ENCODE data around the gene ARRB2. TPM values are rescaled to one million over a fixed set of nuclear protein-coding genes. Genes with fewer than 3 reads are reported as not detected.

Gene ARRB2
- total and polyA plus RNA-seq, 2 donors (not counting 3 experiments of a cell fraction or from before 2014, with no cell fraction given): 18.6 to 21.3 TPM

DNA sequence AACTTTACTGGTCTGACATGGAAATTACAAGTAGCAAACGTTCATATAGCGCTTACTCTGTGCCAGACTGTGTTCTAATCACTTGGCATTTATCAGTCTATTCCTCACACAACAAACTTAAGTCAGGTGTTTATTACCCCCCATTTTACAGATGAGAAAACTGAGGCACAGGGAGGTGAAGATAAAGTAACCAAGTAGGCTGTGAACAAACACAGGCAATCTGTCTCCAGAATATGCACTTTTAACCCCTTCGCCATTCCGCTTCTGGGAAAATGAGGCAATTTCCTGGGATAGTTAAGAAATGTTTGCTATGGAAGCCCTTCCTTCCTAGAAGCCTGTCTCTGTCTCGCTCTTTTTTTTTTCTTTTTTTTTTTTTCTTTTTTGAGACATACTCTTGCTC is 41.5 kb downstream of the ARRB2 start:
- Histone ChIP-seq H3K79me2 (ENCODE audit: control insufficient read depth, insufficient read depth, low read length) (no peaks in the 10 kb centered on the region), H4K20me1 (replicated peaks; ENCODE audit: control insufficient read depth, extremely low read depth, insufficient read depth, low read length) (no peaks in the 10 kb centered on the region), H3K27me3 (ENCODE audit: control insufficient read depth in 2 of 2, insufficient read depth in 2 of 2, low read length in 2 of 2) (peaks cover 14 to 15% of the 10 kb centered on the region in 2 experiments), H2AFZ (ENCODE audit: low read depth, low read length) (no peak overlapping the region), H3K36me3 (ENCODE audit: control insufficient read depth in 2 of 2, extremely low read depth in 1 of 2, insufficient read depth in 2 of 2, low read length in 2 of 2) (no peaks in the 10 kb centered on the region), H3K27ac (ENCODE audit: insufficient read depth, low read depth, low read length) (no peak overlapping the region), H3K9me1 (replicated peaks; ENCODE audit: control insufficient read depth, extremely low read depth, insufficient read depth, low read length) (no peaks in the 10 kb centered on the region), H3K4me3 (replicated peaks in 1 of 3; ENCODE audit: insufficient read depth in 1 of 3, low read depth in 1 of 3, low read length in 3 of 3) (no peak overlapping the region), H3K4me1 (ENCODE audit: control insufficient read depth, extremely low read depth, insufficient read depth, low read length) (peaks cover 8% of the 10 kb centered on the region), H3K4me2 (ENCODE audit: insufficient read depth, low read length) (no peak overlapping the region), H3K9me3 (replicated peaks; ENCODE audit: control insufficient read depth, insufficient read depth, low read length) (no peaks in the 10 kb centered on the region), H3K9ac (replicated peaks; ENCODE audit: extremely low read depth, insufficient read depth, low read length) (no peak overlapping the region)
- intact Hi-C loops (cut with micrococcal nuclease): no loop called here
- ChIA-PET POLR2A (no interaction called here), CTCF (no interaction called here)
- BruUV-seq (replicated peaks): no TSS peak
- no peak for TF ChIP-seq MYC (IDR thresholded peaks at IDR 0.05; ENCODE audit: low read depth, low read length)
- no peak for TF ChIP-seq FOS (IDR thresholded peaks at IDR 0.05; ENCODE audit: borderline replicate concordance, insufficient read depth, low read length)
- no peak for TF ChIP-seq GATA2 (IDR thresholded peaks at IDR 0.05; ENCODE audit: insufficient read depth, insufficient read length, low read depth, low read length)
- TF ChIP-seq EZH2 (IDR thresholded peaks at IDR 0.05; ENCODE audit: borderline replicate concordance, low read depth, low read length, severe bottlenecking): no peak
- no peak for TF ChIP-seq POLR2AphosphoS5 (IDR thresholded peaks at IDR 0.05; ENCODE audit: insufficient read depth, low read depth, low read length)
- TF ChIP-seq POLR2A (IDR thresholded peaks at IDR 0.05; ENCODE audit: low read depth, low read length): no peak
- TF ChIP-seq CTCF (IDR thresholded peaks at IDR 0.05; ENCODE audit: extremely low read depth in 1 of 2, insufficient read depth in 1 of 2, low read depth in 1 of 2, low read length in 2 of 2): no peak
- no peak for TF ChIP-seq MAX (IDR thresholded peaks at IDR 0.05; ENCODE audit: insufficient read depth, insufficient read length)
- dilution Hi-C loops (cut with MboI; ENCODE audit: extremely low pct_ligation_motif_present, low sequenced_read_pairs): no loop called here
- DNase-seq (ENCODE audit: low read depth, low spot score) (peak; percentile 44), FAIRE-seq (peak; percentile 28)

Measured in endothelial cell of umbilical vein (primary cell).